HG02852 (cell line): ENCODE results near the gene TMC2.
"Not testable (repeated sequence)": the region's sequence is repeated elsewhere in the genome, so short reads cannot be mapped to it uniquely, and the experiment has no call there.

Experiments used
- ATAC-seq: cut with Tn5 transposase; IDR thresholded peaks from one replicate; pipeline ENCODE4 v1.9.1; 2021; ENCODE audit warnings: mild to moderate bottlenecking, moderate library complexity; ENCODE audit not compliant: unreplicated experiment

TMC2 gene, protein sequence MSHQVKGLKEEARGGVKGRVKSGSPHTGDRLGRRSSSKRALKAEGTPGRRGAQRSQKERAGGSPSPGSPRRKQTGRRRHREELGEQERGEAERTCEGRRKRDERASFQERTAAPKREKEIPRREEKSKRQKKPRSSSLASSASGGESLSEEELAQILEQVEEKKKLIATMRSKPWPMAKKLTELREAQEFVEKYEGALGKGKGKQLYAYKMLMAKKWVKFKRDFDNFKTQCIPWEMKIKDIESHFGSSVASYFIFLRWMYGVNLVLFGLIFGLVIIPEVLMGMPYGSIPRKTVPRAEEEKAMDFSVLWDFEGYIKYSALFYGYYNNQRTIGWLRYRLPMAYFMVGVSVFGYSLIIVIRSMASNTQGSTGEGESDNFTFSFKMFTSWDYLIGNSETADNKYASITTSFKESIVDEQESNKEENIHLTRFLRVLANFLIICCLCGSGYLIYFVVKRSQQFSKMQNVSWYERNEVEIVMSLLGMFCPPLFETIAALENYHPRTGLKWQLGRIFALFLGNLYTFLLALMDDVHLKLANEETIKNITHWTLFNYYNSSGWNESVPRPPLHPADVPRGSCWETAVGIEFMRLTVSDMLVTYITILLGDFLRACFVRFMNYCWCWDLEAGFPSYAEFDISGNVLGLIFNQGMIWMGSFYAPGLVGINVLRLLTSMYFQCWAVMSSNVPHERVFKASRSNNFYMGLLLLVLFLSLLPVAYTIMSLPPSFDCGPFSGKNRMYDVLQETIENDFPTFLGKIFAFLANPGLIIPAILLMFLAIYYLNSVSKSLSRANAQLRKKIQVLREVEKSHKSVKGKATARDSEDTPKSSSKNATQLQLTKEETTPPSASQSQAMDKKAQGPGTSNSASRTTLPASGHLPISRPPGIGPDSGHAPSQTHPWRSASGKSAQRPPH

DNA sequence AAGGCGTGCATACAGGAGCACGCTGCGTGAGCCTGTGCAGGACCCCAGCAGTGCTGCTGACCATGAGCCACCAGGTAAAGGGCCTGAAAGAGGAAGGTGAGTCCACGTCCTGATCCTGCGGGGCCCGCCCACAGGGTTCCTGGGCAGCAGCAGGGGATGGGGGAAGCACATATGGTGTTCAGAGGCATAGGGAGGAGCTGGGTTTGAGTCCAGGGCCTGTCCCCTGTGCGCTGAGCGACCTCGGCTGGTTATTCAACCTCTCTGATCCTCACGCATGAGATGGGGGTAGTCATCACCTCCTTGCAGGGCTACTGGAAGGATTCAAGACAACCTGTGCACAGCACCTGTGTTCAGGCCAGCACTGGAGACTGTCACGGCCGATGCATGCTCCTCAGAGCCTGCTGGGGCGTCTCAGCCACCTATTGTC lies at the start of gene TMC2:
TSS of gene TMC2 (plus strand) at position 14 of the 427 bp plus-strand sequence. CDS start at position 63, 49 bp downstream.
- no peak for ATAC-seq

DNA sequence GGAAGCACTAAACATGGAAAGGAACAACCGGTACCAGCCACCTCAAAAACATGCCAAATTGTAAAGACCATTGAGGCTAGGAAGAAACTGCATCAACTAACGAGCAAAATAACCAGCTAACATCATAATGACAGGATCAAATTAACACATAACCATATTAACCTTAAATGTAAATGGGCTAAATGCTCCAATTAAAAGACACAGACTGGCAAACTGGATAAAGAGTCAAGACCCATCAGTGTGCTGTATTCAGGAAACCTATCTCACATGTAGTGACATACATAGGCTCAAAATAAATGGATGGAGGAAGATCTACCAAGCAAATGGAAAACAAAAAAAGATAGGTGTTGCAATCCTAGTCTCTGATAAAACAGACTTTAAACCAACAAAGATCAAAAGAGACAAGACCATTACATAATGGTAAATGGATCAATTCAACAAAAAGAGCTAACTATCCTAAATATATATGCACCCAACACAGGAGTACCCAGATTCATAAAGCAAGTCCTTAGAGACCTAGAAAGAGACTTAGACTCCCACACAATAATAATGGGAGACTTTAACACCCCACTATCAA lies 33.5 kb upstream of the TMC2 start:
- not testable (repeated sequence) for ATAC-seq

DNA sequence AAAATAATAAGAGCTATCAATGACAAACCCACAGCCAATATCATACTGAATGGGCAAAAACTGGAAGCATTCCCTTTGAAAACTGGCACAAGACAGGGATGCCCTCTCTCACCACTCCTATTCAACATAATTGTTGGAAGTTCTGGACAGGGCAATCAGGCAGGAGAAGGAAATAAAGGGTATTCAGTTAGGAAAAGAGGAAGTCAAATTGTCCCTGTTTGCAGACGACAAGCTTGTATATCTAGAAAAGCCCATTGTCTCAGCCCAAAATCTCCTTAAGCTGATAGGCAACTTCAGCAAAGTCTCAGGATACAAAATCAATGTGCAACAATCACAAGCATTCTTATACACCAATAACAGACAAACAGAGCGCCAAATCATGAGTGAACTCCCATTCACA lies 31.6 kb upstream of the TMC2 start:
- ATAC-seq, result not testable (repeated sequence)

DNA sequence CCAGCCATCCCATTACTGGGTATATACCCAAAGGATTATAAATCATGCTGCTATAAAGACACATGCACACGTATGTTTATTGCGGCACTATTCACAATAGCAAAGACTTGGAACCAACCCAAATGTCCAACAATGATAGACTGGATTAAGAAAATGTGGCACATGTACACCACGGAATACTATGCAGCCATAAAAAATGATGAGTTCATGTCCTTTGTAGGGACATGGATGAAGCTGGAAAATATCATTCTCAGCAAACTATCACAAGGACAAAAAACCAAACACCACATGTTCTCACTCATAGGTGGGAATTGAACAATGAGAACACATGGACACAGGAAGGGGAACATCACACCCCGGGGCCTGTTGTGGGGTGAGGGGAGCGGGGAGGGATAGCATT lies 29.9 kb upstream of the TMC2 start:
- ATAC-seq, result not testable (repeated sequence)

DNA sequence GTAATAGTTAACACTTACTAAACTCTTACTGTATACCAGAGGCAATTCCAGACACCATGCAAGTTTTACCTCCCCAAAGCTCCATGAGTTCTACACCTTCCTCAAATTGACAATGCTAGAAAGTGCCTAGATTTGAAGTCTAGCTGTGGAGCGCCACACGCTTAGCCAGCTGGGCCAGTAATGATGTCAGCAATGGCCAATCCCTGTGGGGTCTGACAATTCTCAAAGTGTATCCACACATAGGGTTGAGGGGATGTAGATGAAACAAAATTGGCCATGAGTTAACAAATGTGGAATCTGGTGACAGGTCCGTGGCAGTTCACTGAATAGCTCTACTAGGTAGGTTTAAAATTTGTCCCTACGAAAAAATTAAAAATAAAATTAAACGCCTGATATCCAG lies 28.9 kb upstream of the TMC2 start:
- no peak for ATAC-seq

DNA sequence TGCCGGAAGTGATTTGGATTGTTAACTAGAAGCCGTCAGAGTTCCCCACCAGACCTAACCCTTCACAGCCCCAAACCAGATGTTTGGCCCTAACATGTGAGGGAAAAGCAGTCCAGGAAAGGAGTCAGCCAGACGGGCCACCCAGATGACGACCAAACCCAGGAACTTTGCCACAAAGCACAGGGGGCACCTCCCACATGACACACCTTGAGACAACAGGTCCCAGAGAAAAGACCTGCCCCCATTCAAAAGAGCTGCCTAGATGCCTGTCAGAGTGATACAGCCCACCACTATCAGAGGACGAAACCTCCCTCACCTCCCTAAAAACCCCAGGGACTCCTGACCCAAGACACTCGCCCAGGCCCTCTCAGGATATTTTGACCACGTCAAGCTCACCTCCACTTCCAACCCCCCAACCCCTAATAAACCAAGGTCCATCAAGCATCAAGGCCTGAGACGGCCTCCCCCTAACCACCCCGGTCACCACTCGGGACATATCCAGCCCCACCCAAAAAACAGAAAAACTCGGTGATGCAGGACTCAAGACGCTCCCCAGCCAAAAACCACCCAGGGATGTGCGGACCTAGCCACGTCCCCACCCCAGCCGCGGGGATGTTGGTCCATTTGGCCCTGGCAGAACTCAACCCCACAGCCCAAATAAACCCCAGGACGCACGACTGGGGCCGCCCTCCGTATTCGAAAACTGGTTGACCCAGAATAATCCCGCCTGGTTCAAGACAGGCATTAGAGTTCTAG lies 28.3 kb upstream of the TMC2 start:
- ATAC-seq, result peak; percentile 9

DNA sequence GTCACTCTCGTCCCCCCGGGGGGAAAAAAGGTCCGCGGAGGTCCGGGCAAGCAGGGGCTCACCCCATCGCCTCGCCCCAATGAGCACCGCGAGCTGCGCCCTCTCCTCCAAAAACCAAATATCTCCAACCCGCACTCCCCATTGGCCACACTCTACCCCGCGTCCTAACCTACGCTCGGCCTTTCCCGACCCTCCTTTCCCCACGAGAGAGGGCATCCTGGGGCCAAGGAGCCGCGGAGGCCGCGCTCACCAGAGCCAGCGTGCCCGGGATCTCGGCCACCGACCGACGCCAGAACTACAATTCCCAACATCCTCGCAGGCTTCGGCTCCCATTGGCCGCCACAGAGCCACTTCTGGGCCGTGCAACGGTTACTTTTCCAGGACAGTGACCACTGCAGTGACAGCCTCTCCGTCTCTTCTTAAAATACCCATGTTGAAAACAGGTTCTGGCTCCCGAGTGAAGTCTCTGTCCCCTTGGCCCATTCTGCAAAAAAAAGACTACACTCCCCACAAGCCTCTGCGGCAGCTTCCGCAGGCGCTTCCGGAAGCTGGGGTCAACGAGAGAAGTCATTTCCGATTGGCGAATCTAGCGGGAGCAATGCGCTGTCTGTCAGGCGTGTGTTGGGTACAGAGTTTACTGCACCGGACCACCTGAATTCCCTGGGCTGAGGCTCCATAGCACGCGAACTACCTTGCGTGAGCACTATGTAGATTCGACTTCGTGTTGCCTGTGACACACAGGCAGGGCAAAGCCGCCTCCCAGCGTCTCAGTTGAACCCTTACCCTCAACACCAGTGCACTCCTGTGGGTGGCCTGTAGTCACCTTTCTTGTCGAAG lies 27.5 kb upstream of the TMC2 start, which contains the start of gene ZNF343:
TSS of gene ZNF343 (minus strand) at position 285 of the 837 bp plus-strand sequence. CDS start 15,020 bp downstream, outside the sequence.
- peak; percentile 97 for ATAC-seq

DNA sequence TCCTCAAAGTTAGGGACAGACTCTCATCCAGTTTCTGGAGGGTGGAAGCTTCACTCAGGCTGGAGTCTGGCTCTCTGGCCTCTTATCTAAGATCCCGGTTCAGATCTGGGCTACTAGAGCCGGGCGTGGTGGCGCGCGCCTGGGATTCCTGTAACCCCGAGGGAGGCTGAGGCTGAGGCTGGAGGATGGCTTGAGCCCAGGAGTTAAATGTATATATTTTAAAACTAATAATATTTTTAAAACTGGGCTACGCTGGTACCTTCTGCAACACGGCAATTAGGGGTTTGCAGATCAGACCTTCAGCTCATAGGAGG lies 26.9 kb upstream of the TMC2 start:
- ATAC-seq, result no peak

DNA sequence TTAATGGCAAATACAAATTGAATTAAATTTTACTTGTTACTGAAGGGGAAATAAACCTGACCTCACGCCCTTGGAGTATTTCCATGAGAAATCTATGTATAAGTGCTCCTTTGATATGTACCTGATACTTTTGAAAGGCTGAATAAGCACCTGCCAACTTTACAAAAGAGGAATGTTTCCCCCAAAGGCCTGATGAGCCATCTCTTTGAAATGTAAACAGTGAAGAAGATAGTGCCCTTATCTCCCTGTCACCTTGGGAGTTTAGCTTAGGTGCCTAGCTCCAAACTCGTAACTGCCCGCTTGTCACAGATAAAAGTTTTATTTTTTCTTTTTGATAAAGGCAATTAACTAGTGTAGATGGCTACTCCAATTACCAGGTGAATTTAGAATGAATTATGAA lies 26.6 kb upstream of the TMC2 start:
- ATAC-seq, result no peak

DNA sequence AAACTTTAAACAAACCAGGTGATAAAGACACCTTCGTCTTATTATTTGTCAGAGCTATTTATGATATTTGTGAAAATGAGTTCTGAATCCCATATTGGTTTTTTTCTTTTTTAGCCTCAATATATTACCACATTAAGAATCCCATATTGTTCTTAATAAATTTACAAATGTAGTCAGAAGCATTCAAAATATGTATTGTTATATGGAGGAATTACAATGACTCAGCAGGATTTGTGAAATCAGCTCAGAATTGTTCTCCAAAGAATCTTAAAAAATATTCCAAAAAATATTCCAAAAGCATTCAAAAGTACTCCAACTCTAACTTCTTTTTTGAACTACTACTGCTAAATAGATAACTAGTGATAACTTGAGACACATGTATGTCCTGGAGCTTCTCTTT lies 21.2 kb upstream of the TMC2 start:
- ATAC-seq, result no peak

DNA sequence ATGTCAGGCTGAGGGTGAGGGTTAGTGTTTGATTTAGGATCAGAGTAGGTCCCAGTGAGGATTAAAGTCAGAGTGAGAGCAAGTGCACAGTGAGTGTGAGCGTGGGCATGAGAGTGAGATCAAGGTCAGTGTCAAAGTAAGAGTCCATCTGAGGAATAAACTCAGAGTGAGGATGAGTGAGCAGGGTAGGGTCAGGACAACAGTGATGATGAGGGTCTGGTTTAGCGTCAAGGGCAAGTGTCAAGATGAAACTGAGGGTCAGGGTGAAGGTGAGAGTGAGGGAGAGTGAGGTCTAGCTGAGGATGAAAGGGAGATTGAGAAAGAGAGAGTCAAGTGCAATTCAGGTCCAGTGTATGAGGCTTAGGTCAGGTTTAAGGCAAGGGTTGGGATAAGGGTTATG lies 20.0 kb upstream of the TMC2 start:
- no peak for ATAC-seq

DNA sequence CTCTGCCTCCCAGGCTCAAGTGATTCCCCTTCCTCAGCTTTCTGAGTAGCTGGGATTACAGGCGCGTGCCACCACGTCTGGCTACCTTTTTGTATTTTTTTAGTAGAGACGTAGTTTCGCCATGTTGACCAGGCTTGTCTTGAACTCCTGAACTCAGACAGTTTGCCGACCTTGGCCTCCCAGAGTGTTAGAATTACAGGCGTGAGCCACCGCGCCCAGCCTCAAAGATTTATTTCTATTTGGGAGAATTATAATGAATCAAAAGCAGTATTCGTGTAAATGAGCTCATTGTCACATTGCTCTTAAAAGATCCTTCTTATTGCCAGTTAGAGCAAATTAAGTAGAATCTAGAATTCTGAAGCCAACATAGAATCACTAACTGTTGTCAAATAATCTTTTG lies 18.3 kb upstream of the TMC2 start:
- ATAC-seq, result no peak

DNA sequence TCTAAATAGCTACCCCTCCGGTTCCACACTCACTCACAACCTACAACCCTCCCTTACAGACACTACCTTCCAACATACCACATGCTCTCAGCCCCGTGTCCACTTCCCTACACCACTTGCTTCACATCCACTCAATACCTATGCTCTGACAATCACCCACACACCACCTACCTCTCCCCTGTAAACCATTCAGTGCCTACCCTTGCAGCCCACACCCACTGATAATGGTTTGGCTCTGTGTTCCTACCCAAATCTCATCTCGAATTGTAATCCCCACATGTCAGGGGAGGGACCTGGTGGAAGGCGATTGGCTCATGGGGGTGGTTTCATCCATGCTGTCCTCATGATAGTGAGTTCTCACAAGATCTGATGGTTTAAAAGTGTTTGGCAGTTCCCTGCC lies 17.8 kb upstream of the TMC2 start:
- no peak for ATAC-seq

DNA sequence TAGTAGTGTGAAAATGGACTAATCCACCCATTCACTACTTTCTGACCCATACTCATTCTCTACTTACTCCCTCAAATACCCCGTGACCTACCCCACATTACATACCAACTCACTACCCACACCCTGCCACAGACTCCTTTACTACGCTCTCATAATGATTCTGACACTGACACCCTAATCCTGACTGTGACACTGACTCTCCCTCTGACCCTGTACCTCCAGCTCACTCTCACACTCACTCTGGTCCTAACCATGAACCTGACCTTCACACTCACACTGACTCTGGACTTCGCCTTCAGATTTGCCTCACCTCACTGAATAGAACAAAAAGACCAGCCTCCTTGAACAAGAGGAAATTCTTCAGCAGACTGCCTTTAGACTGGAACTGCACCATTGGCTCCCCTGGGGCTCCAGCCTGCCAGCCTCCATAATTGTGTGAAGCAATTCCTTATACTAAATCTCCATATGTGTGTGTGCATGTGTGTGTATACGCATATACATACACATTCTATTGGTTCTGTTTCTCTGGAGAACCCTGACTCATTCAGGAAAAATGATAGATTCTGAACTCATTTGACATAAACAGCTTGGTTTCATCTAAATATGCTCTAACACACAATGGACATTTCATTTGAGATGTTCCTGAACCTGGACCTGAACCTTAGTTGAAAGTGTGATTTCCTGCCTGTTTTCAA lies 17.1 kb upstream of the TMC2 start:
- no peak for ATAC-seq

DNA sequence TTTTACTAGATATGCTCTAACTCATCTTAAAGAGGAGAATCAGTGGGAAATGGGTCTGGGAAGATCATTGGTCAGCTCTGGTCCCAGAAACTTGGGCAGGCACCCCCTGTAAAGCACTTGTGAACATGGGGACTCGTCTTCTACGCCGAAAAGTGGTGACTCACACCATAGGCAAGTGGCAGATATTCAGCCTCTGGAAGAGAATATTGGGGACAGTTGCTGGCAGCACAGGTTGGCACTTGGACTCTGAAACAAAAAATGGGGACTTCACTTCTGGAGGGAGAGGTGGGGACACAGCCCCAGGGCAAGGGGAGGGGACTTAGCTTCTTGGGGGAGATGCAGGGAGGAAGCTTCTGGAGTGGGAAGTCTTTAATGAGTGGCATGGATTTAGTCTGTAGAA lies 15.8 kb upstream of the TMC2 start:
- no peak for ATAC-seq

DNA sequence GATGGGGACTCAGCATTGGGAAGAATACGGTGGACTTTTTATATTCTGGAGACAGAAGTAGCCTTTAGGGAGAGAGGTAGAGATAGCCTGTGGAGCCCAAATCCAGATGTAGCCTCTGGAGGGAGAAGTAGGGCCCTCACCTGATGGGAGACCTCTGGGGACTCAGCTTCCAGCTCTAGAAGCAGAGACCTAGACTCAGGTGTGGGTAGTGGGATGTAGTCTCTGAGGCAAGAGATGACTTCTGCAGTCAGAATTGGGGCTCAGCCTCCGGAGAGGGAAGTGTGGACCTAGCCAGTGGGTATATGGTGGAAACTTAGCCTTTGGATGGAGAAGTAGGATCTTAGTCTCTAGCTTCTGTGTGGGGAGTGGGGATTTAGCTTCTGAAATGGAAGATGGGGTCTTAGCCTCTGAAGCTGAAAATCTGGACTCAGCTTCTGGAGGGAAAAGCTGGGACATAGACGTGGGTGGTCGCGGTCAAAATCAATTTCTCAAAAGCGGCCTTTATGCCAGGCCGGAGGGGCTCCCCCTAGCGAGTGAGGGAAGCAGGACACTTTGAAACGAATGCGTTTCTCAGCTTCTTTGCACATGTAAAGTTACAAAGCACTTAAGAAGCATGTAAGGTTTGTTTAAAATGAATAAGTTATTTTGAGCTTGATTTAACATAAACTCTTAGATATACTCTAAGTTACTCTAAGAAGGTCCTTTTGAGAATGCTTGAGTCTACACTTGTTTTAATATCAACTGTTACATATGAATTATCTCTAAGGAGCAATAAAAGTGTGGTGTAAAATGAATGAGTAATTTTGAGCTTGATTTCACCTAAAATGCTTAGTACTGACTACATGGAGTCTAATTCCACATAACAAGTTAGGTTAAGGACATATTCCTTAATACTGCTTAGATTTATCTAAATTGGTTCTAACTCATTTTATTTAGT lies 14.7 kb upstream of the TMC2 start:
- no peak for ATAC-seq

DNA sequence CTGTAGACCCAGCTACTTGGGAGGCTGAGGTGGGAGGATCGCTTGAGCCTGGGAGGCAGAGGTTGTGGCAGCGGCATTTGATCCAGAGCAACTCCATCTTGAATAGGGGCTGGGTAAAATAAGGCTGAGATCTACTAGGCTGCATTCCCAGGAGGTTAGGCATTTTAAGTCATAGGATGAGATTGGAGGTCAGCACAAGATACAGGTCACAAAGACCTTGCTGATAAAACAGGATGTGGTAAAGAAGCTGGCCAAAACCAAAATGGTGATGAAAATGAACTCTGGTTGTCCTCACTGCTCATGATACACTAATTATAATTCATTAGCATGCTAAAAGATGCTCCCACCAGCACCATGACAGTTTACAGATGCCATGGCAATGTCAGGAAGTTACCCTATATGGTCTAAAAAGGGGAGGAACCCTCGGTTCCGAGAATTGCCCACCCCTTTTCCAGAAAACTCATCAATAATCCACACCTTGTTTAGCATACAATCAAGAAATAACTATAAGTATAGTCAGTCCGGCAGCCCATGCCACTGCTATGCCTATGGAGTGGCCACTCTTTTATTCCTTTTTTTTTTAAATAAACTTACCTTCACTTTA lies 13.4 kb upstream of the TMC2 start:
- ATAC-seq, result not testable (repeated sequence)
